ENCODE results near the gene FBXW10B. TPM values are rescaled to one million over a fixed set of nuclear protein-coding genes. Genes with fewer than 3 reads are reported as not detected.
"Not testable (repeated sequence)": the region's sequence is repeated elsewhere in the genome, so short reads cannot be mapped to it uniquely, and the experiment has no call there.

Gene FBXW10B
- total RNA-seq, 2 experiments from 2014 or later: 0.94 TPM; not detected in 1

DNA sequence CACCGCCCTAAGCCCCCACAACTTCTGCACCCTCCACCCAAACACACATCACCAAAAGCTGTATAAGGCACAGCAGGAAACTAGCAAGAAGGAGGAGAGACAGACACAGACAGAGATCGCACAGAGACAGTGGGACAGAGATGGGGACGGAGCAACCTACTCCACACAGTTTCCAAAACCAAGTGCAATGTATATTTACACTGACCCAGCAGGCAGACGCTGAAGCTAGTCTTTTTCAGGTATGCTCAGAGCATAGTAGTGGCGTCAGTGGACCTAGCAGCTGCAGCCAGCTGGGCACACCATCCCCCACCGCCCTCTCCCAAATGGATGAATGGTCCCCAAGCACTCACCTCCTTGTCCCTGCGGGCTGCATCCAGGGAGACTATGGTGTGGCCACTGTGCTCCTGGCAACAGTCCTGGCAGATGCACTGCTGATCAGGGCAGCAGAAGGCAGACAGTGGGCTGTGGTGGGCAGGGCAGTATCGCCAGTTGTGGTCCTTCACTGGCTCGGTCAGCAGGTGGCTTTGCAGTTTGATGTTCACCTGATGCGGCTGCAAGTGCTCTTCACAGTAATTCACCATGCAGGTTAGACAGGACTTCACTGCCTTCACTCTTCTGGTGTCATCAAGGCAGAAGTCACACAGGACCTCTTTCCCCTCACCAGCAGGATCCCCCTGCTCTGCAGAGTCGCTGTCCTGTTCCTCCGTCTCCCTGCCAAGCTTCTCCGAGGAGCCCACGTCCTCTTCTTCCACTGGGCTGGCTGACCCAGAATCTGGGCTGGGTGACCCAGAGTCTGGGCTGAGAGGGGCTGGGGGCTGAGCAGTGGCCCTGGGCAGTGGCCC lies 31.5 kb upstream of the FBXW10B start:
- no peaks in the 10 kb centered on the region for H3K9me3 Mint-ChIP-seq
- H3K4me1 Mint-ChIP-seq: peaks cover 9% of the 10 kb centered on the region
- H3K27me3 Mint-ChIP-seq: no peaks in the 10 kb centered on the region
- peak overlapping the region; percentile 65 for H3K27ac Mint-ChIP-seq
- H3K4me3 Mint-ChIP-seq: peak overlapping the region; percentile 58
- no peaks in the 10 kb centered on the region for H3K36me3 Mint-ChIP-seq
- DNase-seq: no peak
- POLR2A ChIA-PET: interaction anchor here (1.2 kb wide), 1 partner anchor 348 kb away, joined by 4 read pairs; the partner anchor contains the start of genes TTC19 and ZSWIM7
- ATAC-seq (ENCODE audit: low read depth): no peak

DNA sequence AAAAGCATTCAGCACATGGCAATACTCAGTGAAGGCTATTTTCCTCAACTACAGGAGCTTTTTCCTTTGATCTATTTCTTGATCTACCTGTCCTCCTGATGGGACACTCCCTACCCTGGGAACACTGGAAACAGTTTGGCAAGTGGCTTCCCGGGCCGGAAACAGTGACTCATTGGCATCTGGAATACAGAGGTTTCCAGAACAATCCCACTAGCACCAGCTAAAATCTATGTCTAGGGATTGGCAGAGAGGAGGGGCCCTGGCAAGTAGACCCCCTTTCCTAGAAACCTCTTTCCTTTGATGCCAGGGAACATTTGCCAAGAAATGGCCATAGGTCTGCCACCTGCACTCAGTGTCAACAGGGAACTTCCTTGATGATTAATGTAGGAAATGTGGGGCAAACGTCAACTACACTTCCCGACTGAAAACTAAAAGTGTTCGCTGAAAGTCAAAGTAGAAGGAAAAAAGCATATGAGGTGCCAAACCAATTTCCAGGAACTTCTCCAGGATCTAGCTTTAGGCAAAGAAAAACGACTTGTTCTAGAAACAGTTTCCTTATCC lies 30.4 kb upstream of the FBXW10B start:
- no peak overlapping the region for H3K4me3 Mint-ChIP-seq
- DNase-seq (no peak), ATAC-seq (ENCODE audit: low read depth) (no peak)
- POLR2A ChIA-PET: no interaction called here
- H3K4me1 Mint-ChIP-seq: peaks cover 9% of the 10 kb centered on the region
- H3K27ac Mint-ChIP-seq: no peak overlapping the region
- H3K9me3 Mint-ChIP-seq: no peaks in the 10 kb centered on the region
- H3K27me3 Mint-ChIP-seq: no peaks in the 10 kb centered on the region
- H3K36me3 Mint-ChIP-seq: peaks cover 2% of the 10 kb centered on the region

DNA sequence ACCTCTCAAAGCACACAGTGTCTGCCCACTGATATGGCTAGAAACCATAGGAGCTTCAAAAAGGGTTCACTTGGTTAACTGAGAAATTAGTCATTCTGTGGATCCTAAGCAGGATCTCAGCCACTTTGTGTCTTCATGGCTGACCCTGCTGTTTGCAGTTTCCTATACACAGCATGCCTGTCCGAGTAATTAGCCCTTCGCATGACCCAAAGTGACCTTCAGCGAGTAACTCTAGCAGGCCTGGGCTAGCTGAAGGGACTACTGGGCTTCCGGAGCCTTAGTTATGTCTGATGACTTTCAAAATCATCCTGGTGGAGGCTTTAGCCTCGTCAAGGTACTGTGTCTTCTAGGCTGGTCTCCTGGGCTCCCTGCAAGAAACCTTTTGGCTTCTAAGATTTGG lies 28.9 kb upstream of the FBXW10B start:
- ATAC-seq (ENCODE audit: low read depth) (no peak), DNase-seq (no peak)
- no peaks in the 10 kb centered on the region for H3K9me3 Mint-ChIP-seq
- H3K27me3 Mint-ChIP-seq: no peaks in the 10 kb centered on the region
- peaks cover 2% of the 10 kb centered on the region for H3K36me3 Mint-ChIP-seq
- H3K4me1 Mint-ChIP-seq: peaks cover 9% of the 10 kb centered on the region
- H3K27ac Mint-ChIP-seq: no peak overlapping the region
- no peak overlapping the region for H3K4me3 Mint-ChIP-seq
- POLR2A ChIA-PET: no interaction called here

DNA sequence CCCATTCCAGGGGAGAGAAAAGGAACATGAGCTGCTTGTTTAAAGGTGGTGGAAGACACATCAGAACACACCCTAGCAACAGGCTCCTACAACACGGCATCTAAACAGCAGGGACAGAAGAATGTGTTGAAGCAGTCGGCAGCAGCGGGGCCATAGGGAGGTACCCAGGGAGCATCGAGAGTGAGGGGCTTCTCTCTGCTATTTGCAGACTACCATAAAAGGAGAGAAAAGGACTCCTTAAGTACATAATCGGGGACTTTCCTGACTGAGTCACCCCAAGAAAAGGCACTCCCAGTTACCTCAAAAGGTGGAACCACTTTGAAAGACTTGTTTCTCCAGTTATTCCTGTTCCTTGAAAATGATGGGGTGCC lies 26.4 kb upstream of the FBXW10B start:
- H3K36me3 Mint-ChIP-seq; H3K27ac Mint-ChIP-seq; POLR2A ChIA-PET; H3K4me3 Mint-ChIP-seq; DNase-seq; H3K9me3 Mint-ChIP-seq; H3K27me3 Mint-ChIP-seq; ATAC-seq (ENCODE audit: low read depth); H3K4me1 Mint-ChIP-seq: not testable (repeated sequence)

DNA sequence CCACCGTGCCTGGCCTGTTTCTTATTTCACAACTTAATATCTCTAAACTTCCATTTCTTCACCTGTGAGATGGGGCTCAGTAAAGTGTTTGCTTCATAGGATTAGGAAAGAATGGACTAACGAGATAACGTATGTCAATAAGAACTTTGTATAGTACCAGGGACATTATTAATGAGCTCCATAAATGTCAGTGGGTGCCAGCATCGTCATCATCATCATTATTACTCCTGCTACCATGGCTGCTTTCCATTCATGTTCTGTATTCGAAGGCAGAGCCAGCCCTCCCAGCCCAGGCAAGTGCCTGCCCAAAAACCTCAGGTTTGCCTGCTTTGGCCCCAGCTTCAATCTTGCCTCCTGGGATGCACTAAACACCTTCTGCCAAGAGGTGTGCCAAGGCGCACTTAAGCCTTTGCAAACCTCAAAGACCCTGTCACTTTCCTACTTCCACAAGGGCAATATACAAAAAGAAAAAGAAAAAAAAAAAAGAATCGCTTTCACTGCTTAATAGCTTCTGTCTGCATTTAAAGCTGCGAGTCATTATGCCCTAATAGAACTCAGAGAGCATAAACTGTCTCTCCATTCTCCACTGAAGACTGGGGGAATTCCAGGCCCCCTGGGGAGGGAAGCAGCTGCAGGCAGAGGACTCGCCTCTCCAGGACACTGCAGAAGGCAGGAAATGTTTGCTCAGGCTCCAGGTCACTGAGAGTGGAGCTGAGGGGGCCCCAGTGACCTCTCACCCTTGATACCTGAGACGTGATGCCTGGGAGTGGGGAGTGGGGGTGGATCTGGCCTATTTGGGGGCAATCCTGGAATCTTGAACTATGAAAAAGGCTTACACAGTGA lies 25.8 kb upstream of the FBXW10B start:
- H3K27me3 Mint-ChIP-seq; H3K4me3 Mint-ChIP-seq; H3K4me1 Mint-ChIP-seq; POLR2A ChIA-PET; H3K36me3 Mint-ChIP-seq; H3K27ac Mint-ChIP-seq; H3K9me3 Mint-ChIP-seq; DNase-seq; ATAC-seq (ENCODE audit: low read depth): not testable (repeated sequence)

DNA sequence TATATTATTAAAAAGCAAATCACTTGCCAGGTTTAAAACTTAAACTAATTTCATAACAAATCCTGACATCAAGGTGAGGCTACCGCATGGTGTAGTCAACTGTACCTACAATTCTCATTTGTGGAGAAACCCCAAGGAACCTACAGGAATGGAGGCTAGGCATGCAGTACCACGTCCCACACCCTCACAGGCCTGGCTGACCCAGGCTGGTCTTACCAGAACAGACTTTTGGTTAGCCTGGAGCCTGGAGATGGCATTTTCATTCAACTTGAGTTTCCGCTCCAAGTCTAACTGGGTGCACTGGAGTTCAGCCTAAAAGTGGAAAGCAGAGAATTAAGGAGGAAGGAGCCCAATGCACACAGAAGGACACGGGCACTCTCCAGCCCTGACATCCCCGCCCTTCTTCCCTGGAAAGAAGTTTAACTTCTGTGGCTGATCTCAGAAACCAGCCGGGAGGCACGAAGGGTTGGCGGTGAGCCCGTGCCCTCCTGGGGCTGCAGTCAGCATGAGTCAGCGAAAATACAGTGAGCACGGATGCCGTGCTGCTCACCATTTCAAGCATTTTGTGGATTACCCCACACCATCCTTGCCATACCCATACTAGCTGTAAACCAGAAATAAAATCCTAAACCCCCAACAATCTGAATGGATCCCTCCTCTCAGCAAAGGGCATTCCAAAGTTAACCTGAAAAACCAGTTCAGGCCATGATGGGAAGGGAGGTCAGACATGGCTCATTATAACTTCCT lies 23.2 kb upstream of the FBXW10B start:
- H3K27me3 Mint-ChIP-seq; POLR2A ChIA-PET; H3K4me1 Mint-ChIP-seq; DNase-seq; H3K36me3 Mint-ChIP-seq; H3K9me3 Mint-ChIP-seq; H3K4me3 Mint-ChIP-seq; ATAC-seq (ENCODE audit: low read depth); H3K27ac Mint-ChIP-seq: not testable (repeated sequence)

DNA sequence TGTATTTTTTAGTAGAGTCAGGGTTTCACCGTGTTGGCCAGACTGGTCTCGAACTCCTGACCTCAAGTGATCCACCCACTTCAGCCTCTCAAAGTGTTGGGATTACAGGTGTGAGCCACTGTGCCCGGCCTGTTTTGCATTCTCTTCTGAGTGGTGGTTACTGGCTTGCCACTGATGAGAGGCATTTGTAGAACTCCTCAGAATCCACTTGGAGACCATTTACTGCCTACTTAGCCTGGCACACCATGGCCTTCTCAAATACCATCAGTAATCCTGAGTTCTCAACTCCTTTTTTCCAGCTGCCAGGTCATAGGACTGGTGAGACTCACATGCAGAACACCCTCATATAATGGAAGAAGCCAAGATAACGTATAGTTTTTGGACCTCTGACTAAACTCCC lies 22.5 kb upstream of the FBXW10B start:
- H3K4me3 Mint-ChIP-seq; H3K9me3 Mint-ChIP-seq; H3K36me3 Mint-ChIP-seq; POLR2A ChIA-PET; DNase-seq; ATAC-seq (ENCODE audit: low read depth); H3K27ac Mint-ChIP-seq; H3K4me1 Mint-ChIP-seq; H3K27me3 Mint-ChIP-seq: not testable (repeated sequence)

DNA sequence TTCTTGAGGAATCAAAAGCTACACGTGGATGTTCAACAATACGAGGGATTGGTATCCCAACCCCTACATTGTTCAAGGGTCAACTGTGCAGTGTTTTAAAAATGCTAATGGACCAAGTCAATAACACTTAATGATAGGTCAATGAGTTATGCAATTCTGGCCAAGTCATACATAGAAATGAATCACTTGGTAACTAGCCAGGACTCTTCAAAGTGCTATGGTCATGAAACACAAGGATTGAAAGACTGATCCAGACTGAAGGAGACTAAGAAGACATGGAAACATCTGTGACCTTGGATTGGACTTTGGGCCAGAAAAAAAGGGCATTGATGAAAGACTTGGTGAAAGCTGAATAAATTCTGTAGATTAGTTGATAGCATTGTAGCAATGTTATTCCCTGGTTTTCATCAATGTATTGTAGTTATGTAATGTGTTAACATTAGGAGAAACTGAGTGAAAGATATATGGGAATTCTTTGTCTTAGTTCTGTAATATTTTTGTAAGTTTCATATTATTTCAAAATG lies 11.5 kb upstream of the FBXW10B start:
- H3K36me3 Mint-ChIP-seq: peaks cover 11% of the 10 kb centered on the region
- ATAC-seq (ENCODE audit: low read depth); H3K27me3 Mint-ChIP-seq; H3K27ac Mint-ChIP-seq; H3K9me3 Mint-ChIP-seq; H3K4me1 Mint-ChIP-seq; DNase-seq; H3K4me3 Mint-ChIP-seq; POLR2A ChIA-PET: not testable (repeated sequence)

DNA sequence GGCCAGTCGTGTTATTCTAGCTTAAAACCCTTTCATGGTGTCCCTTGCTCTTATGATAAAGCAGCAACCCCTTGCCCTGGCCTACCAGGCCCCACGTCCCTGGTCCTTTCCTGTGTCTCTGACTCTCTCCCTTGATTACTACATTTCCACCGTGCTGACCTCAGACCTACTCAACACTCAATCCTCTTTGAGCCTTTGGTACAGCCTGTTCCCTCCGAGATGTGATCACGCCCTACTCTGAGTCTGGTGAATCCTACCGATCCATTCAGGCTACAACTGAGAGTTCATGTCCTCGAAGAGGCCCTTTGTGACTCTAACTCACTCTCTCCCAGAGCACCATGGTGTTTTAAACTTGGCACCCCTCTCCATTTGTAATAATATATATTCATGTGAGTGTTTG lies 10.5 kb upstream of the FBXW10B start:
- H3K27me3 Mint-ChIP-seq; H3K4me3 Mint-ChIP-seq; H3K36me3 Mint-ChIP-seq; H3K27ac Mint-ChIP-seq; H3K4me1 Mint-ChIP-seq; ATAC-seq (ENCODE audit: low read depth); POLR2A ChIA-PET; DNase-seq; H3K9me3 Mint-ChIP-seq: not testable (repeated sequence)

DNA sequence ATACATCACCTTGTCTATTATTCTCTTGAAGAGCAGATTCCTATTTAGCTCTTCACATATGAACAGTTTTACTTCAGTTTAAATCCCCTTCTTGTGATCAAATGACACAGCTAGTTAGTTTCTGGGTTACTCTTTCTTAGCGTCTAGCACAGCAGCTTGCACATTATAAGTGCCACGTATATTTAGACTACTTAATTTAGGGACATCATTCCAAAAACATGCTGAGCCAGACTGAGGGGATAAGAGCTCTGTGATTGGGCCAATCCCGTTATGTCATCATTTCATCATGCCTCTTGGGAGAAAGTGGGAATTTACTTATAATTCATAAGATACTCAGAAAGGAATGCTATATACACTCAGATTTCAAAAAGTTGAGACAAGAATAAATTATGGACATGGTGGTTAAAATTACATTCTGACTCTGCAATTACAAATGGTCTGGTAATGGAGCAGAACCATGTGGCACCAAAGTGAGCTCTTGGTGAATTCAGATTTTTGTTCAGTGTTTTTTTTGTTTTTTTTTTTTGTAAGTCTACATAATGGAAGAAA lies 4.2 kb upstream of the FBXW10B start:
- POLR2A ChIA-PET: not testable (repeated sequence)

DNA sequence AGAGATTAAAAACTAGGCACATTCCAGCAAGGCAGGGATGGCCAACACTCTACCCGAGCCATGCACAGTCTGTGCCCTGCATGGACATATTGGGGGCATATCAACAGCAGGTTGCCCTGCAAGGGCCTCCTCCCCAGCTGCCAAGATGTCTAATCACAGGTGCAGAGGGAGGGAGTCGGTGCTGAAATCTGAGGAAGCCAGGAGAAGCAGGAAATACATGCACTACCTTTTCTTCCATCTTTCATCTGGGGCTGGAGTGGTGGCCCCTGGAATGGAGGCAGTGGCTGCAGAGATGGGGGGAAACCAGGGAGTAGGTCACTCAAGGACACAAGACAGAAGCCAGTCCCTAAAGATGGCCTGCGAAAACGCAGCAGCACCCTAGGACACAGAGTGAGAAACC lies 3.8 kb upstream of the FBXW10B start:
- POLR2A ChIA-PET; H3K27me3 Mint-ChIP-seq; H3K9me3 Mint-ChIP-seq; H3K36me3 Mint-ChIP-seq; H3K4me3 Mint-ChIP-seq; H3K27ac Mint-ChIP-seq; DNase-seq; H3K4me1 Mint-ChIP-seq; ATAC-seq (ENCODE audit: low read depth): not testable (repeated sequence)

More for the DNA sequence above, 4.2 kb upstream of the FBXW10B start:
- H3K9me3 Mint-ChIP-seq; H3K4me1 Mint-ChIP-seq; H3K27me3 Mint-ChIP-seq; DNase-seq; H3K36me3 Mint-ChIP-seq; ATAC-seq (ENCODE audit: low read depth); H3K4me3 Mint-ChIP-seq; H3K27ac Mint-ChIP-seq: not testable (repeated sequence)

DNA sequence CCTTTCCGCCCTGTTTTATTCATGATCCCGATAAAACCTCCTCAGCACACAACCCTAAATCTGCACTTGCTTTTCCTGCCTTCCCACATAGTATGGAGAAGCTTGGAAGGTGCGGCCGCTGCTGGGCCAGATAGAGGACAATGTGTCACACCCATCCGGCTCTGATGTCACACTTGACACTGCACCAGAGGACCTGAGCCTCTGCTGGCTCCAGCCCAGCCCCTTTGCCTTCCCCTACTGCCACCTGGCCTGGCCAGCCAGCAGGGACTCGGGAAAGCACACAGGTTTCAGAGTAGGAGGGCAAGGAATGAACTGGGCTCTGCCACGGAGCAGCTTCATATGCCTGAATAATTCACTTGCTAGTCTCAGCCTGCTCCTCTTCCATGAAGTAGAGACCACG lies 2.6 kb upstream of the FBXW10B start:
- POLR2A ChIA-PET; DNase-seq; H3K4me1 Mint-ChIP-seq; H3K4me3 Mint-ChIP-seq; H3K27ac Mint-ChIP-seq; H3K27me3 Mint-ChIP-seq; H3K9me3 Mint-ChIP-seq; H3K36me3 Mint-ChIP-seq; ATAC-seq (ENCODE audit: low read depth): not testable (repeated sequence)

DNA sequence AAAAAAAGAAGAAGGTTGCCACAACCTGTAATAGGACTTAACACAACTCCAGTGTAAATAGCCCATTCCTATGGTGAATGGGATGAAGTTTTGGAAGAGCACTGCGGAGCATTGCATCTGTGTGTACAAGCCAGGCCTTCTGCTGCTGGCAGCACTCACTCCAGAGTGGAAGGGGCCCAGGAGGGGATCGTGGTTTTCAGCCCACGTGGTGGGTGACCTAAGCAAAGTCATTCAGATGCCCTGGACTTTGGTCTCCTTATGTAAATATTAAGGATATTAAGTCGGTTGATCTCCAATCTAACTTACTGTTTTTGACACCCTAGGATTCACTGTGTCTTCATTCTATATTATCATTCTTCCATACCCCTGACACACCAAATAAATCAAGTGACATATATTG lies 2.7 kb downstream of the FBXW10B start:
- POLR2A ChIA-PET; H3K4me3 Mint-ChIP-seq; DNase-seq; H3K9me3 Mint-ChIP-seq; ATAC-seq (ENCODE audit: low read depth); H3K27ac Mint-ChIP-seq; H3K27me3 Mint-ChIP-seq; H3K36me3 Mint-ChIP-seq; H3K4me1 Mint-ChIP-seq: not testable (repeated sequence)

All from activated naive CD8-positive, alpha-beta T cell treated with anti-CD3 and anti-CD28 coated beads, Interleukin-2, amount 10 ng/mL, durations not matched to agents 7 days and 5 days (primary cell).